RPMI7951 (cell line): Measurements from ENCODE around the gene NRL. TPM values are rescaled to one million over a fixed set of nuclear protein-coding genes. Genes with fewer than 3 reads are reported as not detected.
"Not testable (repeated sequence)": the region's sequence is repeated elsewhere in the genome, so short reads cannot be mapped to it uniquely, and the experiment has no call there.

Experiments
- DNase-seq: peaks from one replicate; pipeline ENCODE4 v3.0.0-alpha.2; 2012; ENCODE audit warnings: low read depth
- total RNA-seq: library from RNA; depleted of rRNA; stranded (reverse); fragments of >200 nt; shearing (Covaris generic); gene quantifications from 2 replicates; pipeline ENCODE4 v1.2.3, GENCODE V29; 2014

NRL gene
- total RNA-seq, 1 experiment from 2014 or later = 0.60 TPM

- no peak for DNase-seq
Observed at GRCh38 chr14:24123424-24124417, 9.0 kb upstream of the NRL start.

- DNase-seq = no peak
Observed at GRCh38 chr14:24122898-24123297, 8.1 kb upstream of the NRL start.

DNA sequence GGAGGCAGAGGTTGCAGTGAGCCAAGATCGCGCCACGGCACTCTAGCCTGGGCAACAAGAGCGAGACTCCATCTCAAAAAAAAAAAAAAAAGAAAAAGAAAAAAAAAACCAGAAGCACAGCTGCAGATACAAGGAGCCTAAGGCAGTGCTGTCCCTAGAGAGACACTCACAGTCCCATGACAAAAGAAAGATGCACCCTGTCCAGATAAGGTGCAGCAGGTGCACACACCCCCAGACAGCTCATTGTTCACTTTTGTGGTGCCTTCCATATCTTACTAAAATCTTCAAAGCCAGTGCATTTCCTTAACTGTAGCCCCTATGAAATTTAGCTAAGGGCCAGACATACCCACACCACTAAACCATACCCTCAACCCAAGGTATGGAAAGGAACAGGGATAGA is 7.7 kb upstream of the NRL start:
- no peak for DNase-seq

- DNase-seq = no peak
Observed at GRCh38 chr14:24121210-24121609, 6.5 kb upstream of the NRL start.

DNA sequence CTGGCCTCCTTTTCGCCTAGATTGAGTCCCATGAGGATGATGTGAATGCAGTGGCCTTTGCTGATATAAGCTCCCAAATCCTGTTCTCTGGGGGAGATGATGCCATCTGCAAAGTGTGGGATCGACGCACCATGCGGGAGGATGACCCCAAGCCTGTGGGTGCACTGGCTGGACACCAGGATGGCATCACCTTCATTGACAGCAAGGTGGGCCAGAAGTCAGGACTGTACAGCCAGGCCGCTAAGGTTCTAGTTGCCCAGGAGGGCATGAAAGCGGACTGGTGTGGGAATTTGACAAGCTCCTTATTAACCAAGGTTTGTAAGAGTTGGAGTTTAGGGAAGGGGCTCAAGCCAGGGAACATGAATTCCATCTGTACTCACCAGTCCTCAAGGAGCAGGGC is 4.9 kb upstream of the NRL start:
- no peak for DNase-seq

DNA sequence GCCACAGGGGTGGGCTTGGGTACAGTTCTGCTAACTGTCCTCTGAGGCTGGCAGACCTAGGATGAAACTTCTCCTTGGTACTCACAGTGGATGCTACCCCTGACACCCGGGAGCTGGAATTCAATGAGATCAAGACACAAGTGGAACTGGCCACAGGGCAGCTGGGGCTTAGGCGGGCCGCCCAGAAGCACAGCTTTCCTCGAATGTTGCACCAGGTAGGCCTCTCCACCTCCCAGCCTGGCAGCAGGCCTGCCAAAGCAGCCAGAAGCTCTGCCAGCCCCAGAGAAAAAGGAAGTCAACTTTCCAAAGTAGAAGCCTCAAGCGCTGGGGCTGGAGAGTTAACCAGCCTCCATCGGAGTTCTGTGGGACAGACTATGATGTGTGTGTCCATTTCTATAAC is 2.4 kb upstream of the NRL start:
- no peak for DNase-seq

DNA sequence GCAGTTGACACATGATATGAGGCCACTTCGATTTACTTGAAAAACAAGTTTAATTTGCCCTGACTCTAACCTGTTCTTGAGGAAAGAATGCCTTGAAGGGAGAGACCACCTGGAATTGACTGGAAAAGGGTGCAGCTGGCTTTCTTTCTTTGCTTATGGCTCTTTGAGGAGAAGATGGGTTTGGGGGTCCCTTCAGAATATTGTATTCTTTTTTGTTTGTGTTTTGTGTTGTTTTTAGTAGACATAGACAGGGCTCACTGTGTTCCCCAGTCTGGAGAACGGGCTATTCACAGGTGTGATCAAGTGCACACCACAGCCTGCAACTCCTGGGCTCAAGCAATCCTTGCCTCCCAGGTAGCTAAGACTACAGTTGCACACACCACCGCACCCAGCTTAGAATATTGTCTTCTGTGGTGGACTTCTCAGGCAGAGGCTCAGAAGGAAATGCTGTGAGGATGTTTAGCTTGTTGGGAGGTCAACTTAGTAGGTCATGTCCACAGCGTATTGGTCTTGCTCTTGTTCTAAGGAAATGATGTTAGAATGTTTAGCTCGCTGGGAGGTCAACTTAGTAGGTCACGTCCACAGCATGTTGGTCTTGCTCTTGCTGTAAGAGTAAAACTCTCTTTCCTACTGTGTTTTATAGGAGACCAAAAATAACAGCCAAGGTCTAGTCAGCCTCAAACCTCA is 1.5 kb upstream of the NRL start:
- DNase-seq = no peak

DNA sequence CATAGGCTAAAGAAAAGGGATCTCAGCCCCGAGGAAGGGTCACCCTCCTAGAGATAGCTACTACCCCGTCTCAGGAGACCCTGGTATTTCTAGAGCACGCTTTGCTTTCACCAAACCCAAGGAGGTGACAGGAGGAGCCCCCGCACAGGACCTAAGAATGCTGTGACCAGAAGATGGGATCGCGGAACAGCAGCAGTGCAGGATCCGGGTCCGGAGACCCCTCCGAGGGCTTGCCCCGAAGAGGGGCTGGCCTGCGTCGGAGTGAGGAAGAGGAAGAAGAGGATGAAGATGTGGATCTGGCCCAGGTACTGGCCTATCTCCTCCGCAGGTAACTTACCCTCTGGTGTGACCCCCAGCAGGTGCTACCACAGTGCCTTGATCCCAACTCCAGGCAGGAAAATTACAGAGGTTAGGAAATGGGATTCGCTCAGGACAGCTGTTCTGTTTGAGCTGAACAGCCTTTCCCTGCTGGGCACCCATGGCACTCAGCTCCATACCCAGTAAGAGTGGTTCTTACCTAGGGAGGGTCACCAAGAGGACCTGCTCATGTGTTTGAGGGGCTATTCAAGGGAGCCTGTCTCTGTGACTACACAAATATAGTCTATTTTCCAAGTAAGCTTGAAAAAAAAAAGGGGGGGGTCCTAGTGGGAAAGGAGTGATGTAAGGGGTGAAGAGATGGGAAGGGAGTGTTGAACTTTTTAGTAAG is 826 bp upstream of the NRL start:
- DNase-seq = no peak

DNA sequence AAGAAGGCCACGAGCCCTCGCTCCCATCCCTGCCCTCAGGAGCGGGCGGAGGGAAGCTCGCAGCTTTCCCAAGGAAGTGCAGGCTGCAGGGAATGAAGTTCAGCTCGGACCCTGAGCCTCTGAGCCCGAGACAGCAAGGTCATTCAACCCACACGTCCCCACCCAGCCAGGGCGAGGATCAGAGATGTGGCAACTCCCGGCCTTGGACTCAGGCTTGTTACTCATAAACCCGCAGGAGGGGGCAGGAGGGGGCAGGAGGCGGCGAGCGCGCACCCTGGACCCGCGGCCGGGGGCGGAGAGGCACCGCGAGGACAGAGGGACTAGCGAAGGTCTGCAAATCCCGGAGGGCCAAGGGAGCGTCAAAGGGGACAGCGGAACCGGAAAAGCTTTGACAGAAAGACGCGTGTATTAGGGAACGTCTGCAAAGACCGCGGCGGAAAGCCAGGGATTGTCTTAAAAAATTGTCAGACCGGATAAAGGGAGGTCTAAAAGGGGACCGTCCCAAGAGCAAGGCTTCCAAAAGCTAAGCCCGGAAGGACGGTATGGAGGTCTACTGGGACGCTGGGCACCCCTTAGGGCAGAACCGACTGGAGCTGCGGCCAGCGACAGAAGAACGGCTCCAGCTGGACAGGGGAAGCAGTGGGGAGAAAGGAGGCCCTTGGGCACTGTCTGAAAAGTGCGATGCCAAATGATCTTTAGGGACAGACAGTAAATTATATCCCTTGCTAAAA is 783 bp downstream of the NRL start:
- peak; percentile 92 for DNase-seq

GRCh38 chr14:24113379-24113800 is 1.4 kb downstream of the NRL start:
- DNase-seq = no peak

DNA sequence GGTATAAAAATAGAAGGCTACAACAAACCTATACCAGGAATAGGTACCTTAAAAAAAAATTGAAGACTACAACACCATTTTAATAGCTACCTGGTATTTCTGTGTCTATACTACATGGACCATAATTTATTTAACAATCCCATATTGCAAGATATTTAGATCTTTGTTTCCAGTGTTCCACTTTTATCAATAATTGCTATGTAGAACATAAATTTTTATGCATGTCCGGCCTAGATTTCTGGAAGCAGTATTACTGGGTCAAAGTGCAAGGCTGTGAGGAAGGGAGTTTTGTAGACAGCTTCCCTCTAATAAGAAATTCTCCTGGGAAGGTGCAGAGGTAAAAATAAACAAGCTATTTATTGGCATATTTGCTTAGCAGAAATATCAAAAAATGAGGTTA is 4.2 kb downstream of the NRL start:
- DNase-seq = no peak

- DNase-seq = no peak
Observed at GRCh38 chr14:24110060-24110459, 4.7 kb downstream of the NRL start.

DNA sequence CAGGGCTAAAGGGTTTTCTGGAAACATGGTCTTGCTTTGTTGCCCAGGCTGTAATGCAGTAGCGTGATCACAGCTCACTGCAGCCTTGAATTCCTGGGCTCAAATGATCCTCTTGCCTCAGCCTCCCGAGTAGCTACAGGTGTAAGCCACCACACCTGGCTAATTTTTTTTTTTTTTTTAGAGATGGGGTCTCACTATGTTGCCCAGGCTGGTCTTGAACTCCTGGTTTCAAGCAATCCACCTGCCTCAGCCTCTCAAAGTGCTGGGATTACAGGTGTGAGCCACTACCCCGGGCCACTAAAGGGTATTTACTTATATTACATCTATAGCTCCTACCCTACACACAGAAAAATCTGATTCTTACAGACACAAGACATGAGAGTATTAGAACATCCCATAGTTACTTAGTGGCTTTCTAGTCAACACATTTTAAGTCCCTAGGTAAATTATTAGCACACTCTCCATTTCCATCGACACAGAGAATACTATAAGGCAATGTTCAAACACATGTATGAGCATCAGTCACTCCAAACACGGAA is 6.3 kb downstream of the NRL start:
- no peak for DNase-seq

DNA sequence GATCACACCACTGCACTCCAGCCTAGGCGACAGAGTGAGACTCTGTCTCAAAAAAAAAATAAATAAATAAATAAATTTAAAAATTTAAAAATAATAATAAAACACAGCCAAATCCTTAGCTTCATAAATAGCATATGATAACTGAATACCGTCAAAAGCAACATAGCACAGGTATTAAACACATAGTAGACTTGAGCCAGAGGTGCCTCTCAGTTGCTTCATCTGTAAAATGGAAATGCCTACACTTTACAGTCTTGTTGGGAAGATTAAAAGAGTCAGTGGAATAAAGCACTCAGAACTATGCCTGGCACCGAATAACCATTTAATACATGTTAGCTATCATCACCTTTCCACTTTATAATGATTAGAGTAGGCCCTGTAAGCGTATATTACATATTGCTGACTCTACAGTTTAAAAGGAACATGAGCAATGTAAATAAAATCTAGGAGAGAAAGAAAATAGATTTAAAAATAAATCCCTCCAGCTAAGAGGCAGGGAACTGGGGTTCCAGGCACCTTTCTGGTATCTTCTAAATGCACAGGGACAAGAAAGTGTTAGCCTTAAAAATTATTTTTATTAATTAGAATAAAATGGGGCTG is 8.0 kb downstream of the NRL start:
- DNase-seq = no peak

DNA sequence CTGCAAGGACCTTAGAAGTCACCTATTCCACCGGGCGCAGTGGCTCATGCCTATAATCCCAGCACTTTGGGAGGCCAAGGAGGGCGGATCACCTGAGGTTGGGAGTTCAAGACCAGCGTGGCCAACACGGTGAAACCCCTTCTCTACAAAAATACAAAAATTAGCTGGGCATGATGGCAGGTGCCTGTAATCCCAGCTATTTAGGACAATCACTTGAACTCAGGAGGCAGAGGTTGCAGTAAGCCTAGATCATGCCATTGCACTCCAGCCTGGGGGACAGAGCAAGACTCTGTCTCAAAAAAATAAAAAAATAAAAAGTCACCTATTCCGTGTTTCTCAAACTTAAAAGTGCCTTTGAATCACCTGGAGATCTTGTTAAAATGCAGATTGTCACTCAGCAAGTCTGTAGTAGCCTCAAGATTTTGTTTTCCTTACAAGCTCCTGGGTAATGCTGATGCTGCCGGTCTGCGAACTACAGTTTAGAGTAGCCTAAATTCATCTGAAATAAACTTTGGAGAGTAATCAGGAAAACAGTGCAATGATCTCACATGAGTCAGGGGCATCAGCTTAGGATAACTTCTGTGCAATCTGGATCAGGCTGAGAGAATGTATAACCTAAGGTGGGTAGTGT is 9.0 kb downstream of the NRL start:
- not testable (repeated sequence) for DNase-seq

DNA sequence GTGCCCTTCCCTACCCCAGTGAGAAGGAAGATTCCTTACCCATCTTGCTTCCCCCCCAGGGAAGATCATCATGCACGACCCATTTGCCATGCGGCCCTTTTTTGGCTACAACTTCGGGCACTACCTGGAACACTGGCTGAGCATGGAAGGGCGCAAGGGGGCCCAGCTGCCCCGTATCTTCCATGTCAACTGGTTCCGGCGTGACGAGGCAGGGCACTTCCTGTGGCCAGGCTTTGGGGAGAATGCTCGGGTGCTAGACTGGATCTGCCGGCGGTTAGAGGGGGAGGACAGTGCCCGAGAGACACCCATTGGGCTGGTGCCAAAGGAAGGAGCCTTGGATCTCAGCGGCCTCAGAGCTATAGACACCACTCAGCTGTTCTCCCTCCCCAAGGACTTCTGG is 11.3 kb downstream of the NRL start:
- DNase-seq = no peak

DNA sequence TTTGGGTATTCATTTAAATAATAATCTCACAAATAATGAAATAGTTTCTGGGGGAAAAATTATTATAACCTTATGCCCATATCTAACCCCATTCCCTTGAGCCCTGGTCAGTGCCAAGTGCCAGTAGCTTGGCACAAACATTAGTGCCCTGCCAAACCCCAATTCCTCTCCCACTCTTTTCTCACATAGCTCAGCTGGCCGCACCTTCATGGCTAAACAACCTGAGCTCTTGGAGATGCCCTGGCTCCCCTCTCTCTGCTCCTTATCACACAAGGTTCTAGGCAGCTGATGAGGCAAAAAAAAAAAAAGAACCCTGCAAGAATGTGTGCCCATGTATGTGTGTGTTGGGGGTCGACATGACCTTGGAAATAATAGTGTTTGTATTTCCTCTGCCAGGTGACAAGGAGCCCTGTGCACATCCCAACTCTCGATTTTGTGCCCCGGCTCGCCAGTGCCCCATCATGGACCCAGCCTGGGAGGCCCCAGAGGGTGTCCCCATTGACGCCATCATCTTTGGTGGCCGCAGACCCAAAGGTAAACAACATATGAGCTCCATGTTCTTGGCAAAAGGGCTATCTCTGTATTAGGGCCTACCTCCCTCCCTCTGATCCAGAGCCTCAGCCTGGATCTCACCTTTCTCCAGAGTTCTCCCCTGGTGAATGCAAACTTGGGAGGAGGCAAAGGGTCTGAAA is 12.2 kb downstream of the NRL start:
- no peak for DNase-seq

DNA sequence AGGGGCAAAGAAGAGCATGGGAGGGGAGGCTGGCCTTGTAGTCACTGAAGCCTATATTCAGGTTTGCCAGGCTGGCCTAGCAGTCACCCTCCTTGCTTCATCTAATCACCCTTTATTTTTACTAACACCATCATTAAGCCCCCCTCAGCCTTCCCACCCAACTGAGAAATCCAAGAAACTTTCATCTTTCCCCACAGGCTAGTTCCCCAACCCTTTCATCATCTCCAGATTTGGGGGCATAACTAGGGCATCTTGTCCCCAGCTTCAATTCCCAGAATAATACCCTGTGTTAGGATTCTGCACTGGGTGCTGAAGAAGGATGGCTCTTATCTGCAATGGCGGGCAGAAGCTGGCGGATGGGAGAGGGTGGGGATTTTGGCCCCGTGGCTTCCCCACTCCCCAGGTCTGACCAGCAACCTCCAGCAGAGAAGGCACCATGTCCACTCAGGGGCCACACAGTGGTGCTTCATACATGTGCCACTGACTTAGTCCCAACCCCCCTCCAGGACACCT is 13.7 kb downstream of the NRL start:
- no peak for DNase-seq

- DNase-seq = no peak
Observed at GRCh38 chr14:24100197-24100981, 14.4 kb downstream of the NRL start.
